ENCODE measurements around the gene TAF1A.

DNA sequence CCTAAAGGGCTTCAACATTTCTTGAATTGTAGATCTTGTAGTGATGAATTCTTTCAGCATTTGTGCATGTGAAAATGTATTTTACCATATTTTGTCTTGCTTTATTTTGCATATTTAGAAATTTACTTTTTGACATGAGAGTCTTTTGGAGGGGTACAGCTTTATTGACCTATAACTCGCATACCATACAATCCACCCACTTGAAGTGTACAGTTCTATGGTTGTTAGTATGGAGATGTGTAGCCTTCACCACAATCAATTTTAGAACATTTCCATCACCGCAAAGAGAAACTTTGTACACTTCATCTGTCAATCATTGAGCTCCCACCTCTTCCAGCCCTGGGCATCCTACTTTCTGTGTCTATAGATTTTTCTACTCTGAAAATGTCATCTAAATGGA is 21.0 kb upstream of the TAF1A start:
- no peak for TF ChIP-seq TARDBP (IDR thresholded peaks at IDR 0.05)
- no peak for TF ChIP-seq CTBP1 (IDR thresholded peaks at IDR 0.05; ENCODE audit: borderline replicate concordance)
- no peak for TF ChIP-seq FOXM1 (IDR thresholded peaks at IDR 0.05; ENCODE audit: borderline replicate concordance)

Data from HEK293T (cell line).